PC-3 (cell line): Measurements from ENCODE around the gene CENPW. TPM values are rescaled to one million over a fixed set of nuclear protein-coding genes. Genes with fewer than 3 reads are reported as not detected.

Experiments used
- ATAC-seq: fragments of 200-7000 bp; cut with Tn5 transposase; 2 replicates; pipeline ENCODE4 v1.9.1; 2020; ENCODE audit warnings: mild to moderate bottlenecking, moderate library complexity
- BruUV-seq: library from RNA; stranded (reverse); fragments of 400-500 nt; replicated peaks from 2 replicates; lab custom pipeline; 2021; lab: Mats Ljungman, UMichigan
- CTCF ChIA-PET: fragments of 300-600 bp; sonication (Branson Sonifier 250); formaldehyde crosslinking; loops from one replicate; lab custom pipeline; 2022; ENCODE audit warnings: antibody characterized with exemption; lab: Charles Lee
- POLR2A ChIA-PET: fragments of 300-600 bp; sonication (Branson Sonifier 250); formaldehyde crosslinking; loops from one replicate; lab custom pipeline; 2022; ENCODE audit warnings: antibody characterized with exemption; ENCODE audit not compliant: unreplicated experiment; lab: Charles Lee
- DNase-seq: peaks from one replicate; pipeline ENCODE4 v3.0.0-alpha.2; 2015
- H2AFZ ChIP-seq: fragments of 300-600 bp; sonication (generic); 2 replicates; pipeline ENCODE4 v1.6.0; 2016; ENCODE audit warnings: antibody characterized with exemption, low read length
- H3F3A ChIP-seq: fragments of 300-600 bp; sonication (generic); one replicate; pipeline ENCODE4 v1.6.0; 2017; ENCODE audit warnings: antibody characterized with exemption, low read length, control low read depth, mild to moderate bottlenecking; ENCODE audit not compliant: unreplicated experiment
- H3K27ac ChIP-seq: fragments of 300-600 bp; sonication (generic); 2 replicates; pipeline ENCODE4 v1.5.1; 2016; ENCODE audit warnings: mild to moderate bottlenecking, low read length
- H3K27me3 ChIP-seq: fragments of 300-600 bp; sonication (generic); 2 replicates; pipeline ENCODE4 v1.6.1; 2016; ENCODE audit warnings: low read length, mixed read lengths
- H3K36me3 ChIP-seq: fragments of 300-600 bp; sonication (generic); 2 replicates; pipeline ENCODE4 v1.6.1; 2016; ENCODE audit warnings: low read depth, mixed run types, low read length, mixed read lengths
- H3K4me1 ChIP-seq: fragments of 300-600 bp; sonication (generic); 2 replicates; pipeline ENCODE4 v1.5.1; 2016; ENCODE audit warnings: low read length; ENCODE audit not compliant: insufficient read depth
- H3K4me2 ChIP-seq: fragments of 300-600 bp; sonication (generic); 2 replicates; pipeline ENCODE4 v1.6.0; 2016; ENCODE audit warnings: low read length
- H3K4me3 ChIP-seq: fragments of 300-600 bp; sonication (generic); 2 replicates; pipeline ENCODE4 v1.5.1; 2016; ENCODE audit warnings: mild to moderate bottlenecking, low read length, mixed read lengths
- H3K79me2 ChIP-seq: fragments of 300-600 bp; sonication (generic); 2 replicates; pipeline ENCODE4 v1.6.1; 2017; ENCODE audit warnings: low read length, mixed read lengths
- H3K9ac ChIP-seq: fragments of 300-600 bp; sonication (generic); 2 replicates; pipeline ENCODE4 v1.6.0; 2016; ENCODE audit warnings: mild to moderate bottlenecking, low read length
- H3K9me2 ChIP-seq: fragments of 300-600 bp; sonication (generic); replicated peaks from 2 replicates; pipeline ENCODE4 v1.6.1; 2016; ENCODE audit warnings: mixed run types, low read length, mixed read lengths
- H3K9me3 ChIP-seq: fragments of 300-600 bp; sonication (generic); 2 replicates; pipeline ENCODE4 v1.6.1; 2016; ENCODE audit warnings: low read length, mixed read lengths
- H4K20me1 ChIP-seq: fragments of 300-600 bp; sonication (generic); 2 replicates; pipeline ENCODE4 v1.6.1; 2016; ENCODE audit warnings: low read length, mixed read lengths
- EZH2 ChIP-seq: fragments of 300-600 bp; sonication (generic); IDR thresholded peaks from one replicate; pipeline ENCODE4 v1.6.1; 2017; ENCODE audit warnings: antibody characterized with exemption, mild to moderate bottlenecking, low read length; ENCODE audit not compliant: unreplicated experiment
- EZH2phosphoT487 ChIP-seq: fragments of 300-600 bp; sonication (generic); IDR thresholded peaks from 2 replicates; pipeline ENCODE4 v1.6.1; 2018; ENCODE audit warnings: mild to moderate bottlenecking, antibody characterized with exemption, low read length, borderline replicate concordance
- intact Hi-C: fragments of 100-400 bp; cut with micrococcal nuclease; formaldehyde crosslinking; loops from 2 replicates; pipeline ENCODE4 v1.9.0; 2023
- total RNA-seq: library from RNA; depleted of rRNA; stranded (reverse); fragments of >200 nt; gene quantifications from 2 replicates; pipeline ENCODE4 v1.2.3, GENCODE V29; 2014
- TF ChIP-seq, protein P1 (sequence below): fragments of 300-600 bp; sonication (generic); conservative IDR thresholded peaks from 2 replicates; pipeline ENCODE4 v1.5.1; 2017; ENCODE audit warnings: antibody characterized with exemption, low read depth, mild to moderate bottlenecking, low read length

CENPW gene
- total RNA-seq, 1 experiment from 2014 or later = 33.6 TPM

DNA sequence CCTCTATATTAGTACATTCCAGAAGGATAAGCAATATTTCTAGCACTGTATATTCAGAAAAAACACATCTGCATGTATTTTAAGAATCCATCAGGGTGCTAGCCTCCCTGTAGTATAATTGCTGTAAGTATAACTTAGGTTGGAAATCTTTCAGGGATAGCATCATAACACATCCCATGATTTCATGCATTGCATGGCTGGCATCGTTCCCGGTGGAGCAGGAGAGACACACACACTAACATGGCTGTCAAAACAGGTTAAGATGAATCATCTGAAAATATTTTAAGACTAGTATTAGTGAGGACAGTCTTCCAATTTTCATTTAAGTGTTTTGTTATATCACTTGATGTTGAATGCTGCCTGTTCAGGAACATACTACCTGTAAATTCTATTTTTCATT, 32.1 kb upstream of the CENPW start:
- Histone ChIP-seq H3K36me3 (no peaks in the 10 kb centered on the region), H3K27me3 (no peaks in the 10 kb centered on the region), H3K79me2 (no peaks in the 10 kb centered on the region), H3F3A (no peaks in the 10 kb centered on the region), H3K9ac (no peak overlapping the region), H3K9me2 (no peaks in the 10 kb centered on the region), H3K27ac (no peak overlapping the region), H3K4me3 (no peak overlapping the region), H3K4me1 (no peaks in the 10 kb centered on the region), H3K9me3 (no peaks in the 10 kb centered on the region), H4K20me1 (no peaks in the 10 kb centered on the region), H3K4me2 (no peak overlapping the region), H2AFZ (no peak overlapping the region)
- CTCF ChIA-PET = no interaction called here
- no peak; the same call in 1 of the 2 replicates for ATAC-seq
- BruUV-seq = no TSS peak
- intact Hi-C loops = no loop called here
- POLR2A ChIA-PET = no interaction called here
- DNase-seq = peak; percentile 50
- TF ChIP-seq, protein P1, sequence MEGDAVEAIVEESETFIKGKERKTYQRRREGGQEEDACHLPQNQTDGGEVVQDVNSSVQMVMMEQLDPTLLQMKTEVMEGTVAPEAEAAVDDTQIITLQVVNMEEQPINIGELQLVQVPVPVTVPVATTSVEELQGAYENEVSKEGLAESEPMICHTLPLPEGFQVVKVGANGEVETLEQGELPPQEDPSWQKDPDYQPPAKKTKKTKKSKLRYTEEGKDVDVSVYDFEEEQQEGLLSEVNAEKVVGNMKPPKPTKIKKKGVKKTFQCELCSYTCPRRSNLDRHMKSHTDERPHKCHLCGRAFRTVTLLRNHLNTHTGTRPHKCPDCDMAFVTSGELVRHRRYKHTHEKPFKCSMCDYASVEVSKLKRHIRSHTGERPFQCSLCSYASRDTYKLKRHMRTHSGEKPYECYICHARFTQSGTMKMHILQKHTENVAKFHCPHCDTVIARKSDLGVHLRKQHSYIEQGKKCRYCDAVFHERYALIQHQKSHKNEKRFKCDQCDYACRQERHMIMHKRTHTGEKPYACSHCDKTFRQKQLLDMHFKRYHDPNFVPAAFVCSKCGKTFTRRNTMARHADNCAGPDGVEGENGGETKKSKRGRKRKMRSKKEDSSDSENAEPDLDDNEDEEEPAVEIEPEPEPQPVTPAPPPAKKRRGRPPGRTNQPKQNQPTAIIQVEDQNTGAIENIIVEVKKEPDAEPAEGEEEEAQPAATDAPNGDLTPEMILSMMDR = no peak
- TF ChIP-seq EZH2phosphoT487 (no peak), EZH2 (no peak)

DNA sequence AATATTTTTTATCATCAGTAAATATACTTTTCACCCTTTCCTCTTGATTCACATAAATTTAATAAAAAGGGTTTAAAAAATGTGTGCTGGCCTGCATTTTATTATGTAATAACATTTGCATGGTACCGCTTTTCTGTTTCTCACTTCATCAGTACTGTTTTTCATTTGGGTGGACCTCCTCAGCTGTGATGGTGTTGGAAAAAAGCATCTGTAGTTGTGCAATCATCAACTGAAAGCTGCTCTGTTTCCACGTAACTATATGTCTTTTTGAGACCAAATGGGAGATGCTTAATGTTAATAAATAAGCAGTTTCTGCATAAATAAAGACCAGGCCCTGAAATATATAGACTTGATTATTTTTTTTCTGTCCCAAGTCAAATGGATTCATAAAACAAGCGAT, 31.6 kb upstream of the CENPW start:
- no peak for DNase-seq
- no peak for ATAC-seq
- no peaks in the 10 kb centered on the region for H3K79me2 ChIP-seq
- H3K9me2 ChIP-seq = no peaks in the 10 kb centered on the region
- no peaks in the 10 kb centered on the region for H3K9me3 ChIP-seq
- no peak overlapping the region for H3K9ac ChIP-seq
- H3F3A ChIP-seq = no peaks in the 10 kb centered on the region
- H3K4me3 ChIP-seq = no peak overlapping the region
- H3K36me3 ChIP-seq = no peaks in the 10 kb centered on the region
- intact Hi-C loops = no loop called here
- H3K4me2 ChIP-seq = no peak overlapping the region
- no TSS peak for BruUV-seq
- ChIA-PET POLR2A (no interaction called here), CTCF (no interaction called here)
- TF ChIP-seq, protein P1 = no peak
- TF ChIP-seq EZH2phosphoT487 (no peak), EZH2 (no peak)
- no peaks in the 10 kb centered on the region for H3K4me1 ChIP-seq
- no peak overlapping the region for H3K27ac ChIP-seq
- no peaks in the 10 kb centered on the region for H4K20me1 ChIP-seq
- no peak overlapping the region for H2AFZ ChIP-seq
- H3K27me3 ChIP-seq = no peaks in the 10 kb centered on the region

DNA sequence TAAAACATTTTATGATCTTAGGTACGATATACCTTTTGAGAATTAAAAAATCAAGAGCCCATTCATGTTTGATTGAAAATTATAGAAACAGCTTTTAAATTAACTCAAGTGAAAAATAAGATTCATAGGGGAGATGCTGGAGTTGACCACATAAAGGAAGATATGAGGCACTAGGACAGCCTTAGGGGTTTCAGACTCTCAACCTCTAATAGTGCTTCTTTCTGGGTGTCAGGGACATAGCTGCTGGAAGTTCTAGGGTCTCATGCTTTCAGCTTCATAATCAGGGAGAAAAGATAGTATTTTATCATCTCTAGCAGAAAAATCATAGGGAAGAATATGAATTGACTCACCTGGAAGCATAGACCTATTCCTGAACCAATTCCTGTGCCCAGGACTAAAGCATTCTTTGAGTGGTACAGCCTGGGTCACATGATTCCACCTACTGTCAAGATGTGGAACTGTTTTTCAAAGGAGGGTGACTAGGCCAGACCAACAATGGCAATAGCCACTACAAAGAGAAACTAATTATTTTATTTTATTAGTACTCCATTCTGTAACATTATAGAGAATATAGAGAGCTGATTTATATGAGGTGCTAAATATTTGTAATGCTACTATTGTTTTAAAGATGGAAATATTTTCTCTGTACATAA, 27.8 kb upstream of the CENPW start:
- Histone ChIP-seq H3K4me3 (no peak overlapping the region), H3K27me3 (no peaks in the 10 kb centered on the region), H4K20me1 (no peaks in the 10 kb centered on the region), H3K9me3 (no peaks in the 10 kb centered on the region), H3K79me2 (no peaks in the 10 kb centered on the region), H3K9me2 (no peaks in the 10 kb centered on the region), H3K4me2 (no peak overlapping the region), H3K27ac (no peak overlapping the region), H3K4me1 (no peaks in the 10 kb centered on the region), H3F3A (no peaks in the 10 kb centered on the region), H2AFZ (no peak overlapping the region), H3K36me3 (no peaks in the 10 kb centered on the region), H3K9ac (no peak overlapping the region)
- intact Hi-C loops = loop anchor here (1.0 kb wide), 1 partner anchor 136 kb away; no protein-coding TSS in a partner anchor
- BruUV-seq = no TSS peak
- ATAC-seq (peak; percentile 77), DNase-seq (peak; percentile 49)
- POLR2A ChIA-PET = no interaction called here
- TF ChIP-seq, protein P1 = peak; percentile 48; the same call in 1 of the 2 replicates
- no peak for TF ChIP-seq EZH2
- TF ChIP-seq EZH2phosphoT487 = no peak
- CTCF ChIA-PET = no interaction called here
